ENCODE measurements around the gene SYK.
"Not testable (repeated sequence)": the region's sequence is repeated elsewhere in the genome, so short reads cannot be mapped to it uniquely, and the experiment has no call there.

Gene SYK

GRCh38 chr9:90883661-90884060, 82.0 kb downstream of the SYK start:
- H3K9me3 Mint-ChIP-seq, result peaks cover 4% of the 10 kb centered on the region
- ATAC-seq, result no peak
- peak overlapping the region; percentile 81 for H3K27ac Mint-ChIP-seq
- H3K4me1 Mint-ChIP-seq, result peaks cover 48% of the 10 kb centered on the region
- peaks cover 73% of the 10 kb centered on the region for H3K36me3 Mint-ChIP-seq
- H3K4me3 Mint-ChIP-seq, result no peak overlapping the region
- H3K27me3 Mint-ChIP-seq, result no peaks in the 10 kb centered on the region

- H3K27me3 Mint-ChIP-seq, result no peaks in the 10 kb centered on the region
- peaks cover 4% of the 10 kb centered on the region for H3K9me3 Mint-ChIP-seq
- no peak for ATAC-seq
- H3K36me3 Mint-ChIP-seq, result peaks cover 76% of the 10 kb centered on the region
- H3K4me1 Mint-ChIP-seq, result peaks cover 48% of the 10 kb centered on the region
- peak overlapping the region; percentile 81 for H3K27ac Mint-ChIP-seq
- no peak overlapping the region for H3K4me3 Mint-ChIP-seq
Observed at GRCh38 chr9:90884178-90884577, 82.6 kb downstream of the SYK start.

GRCh38 chr9:90886868-90887267, 85.2 kb downstream of the SYK start:
- peaks cover 21% of the 10 kb centered on the region for H3K4me1 Mint-ChIP-seq
- not testable (repeated sequence) for H3K9me3 Mint-ChIP-seq, ATAC-seq, H3K27me3 Mint-ChIP-seq, H3K4me3 Mint-ChIP-seq
- H3K27ac Mint-ChIP-seq, result peak overlapping the region; percentile 66
- H3K36me3 Mint-ChIP-seq, result peaks cover 71% of the 10 kb centered on the region

- H3K36me3 Mint-ChIP-seq, result peaks cover 67% of the 10 kb centered on the region
- no peak for ATAC-seq
Observed at GRCh38 chr9:90888941-90889340, 87.3 kb downstream of the SYK start.

GRCh38 chr9:90890146-90890810, 88.7 kb downstream of the SYK start:
- H3K27ac Mint-ChIP-seq, result peak overlapping the region; percentile 11
- no peak for ATAC-seq
- H3K27me3 Mint-ChIP-seq, result no peaks in the 10 kb centered on the region
- H3K4me1 Mint-ChIP-seq, result peaks cover 13% of the 10 kb centered on the region
- peaks cover 66% of the 10 kb centered on the region for H3K36me3 Mint-ChIP-seq
- H3K4me3 Mint-ChIP-seq, result no peak overlapping the region
- no peaks in the 10 kb centered on the region for H3K9me3 Mint-ChIP-seq

More at GRCh38 chr9:90888941-90889340, 87.3 kb downstream of the SYK start:
- peaks cover 18% of the 10 kb centered on the region for H3K4me1 Mint-ChIP-seq
- H3K27me3 Mint-ChIP-seq, result no peaks in the 10 kb centered on the region
- H3K9me3 Mint-ChIP-seq, result no peaks in the 10 kb centered on the region
- H3K27ac Mint-ChIP-seq, result no peak overlapping the region
- no peak overlapping the region for H3K4me3 Mint-ChIP-seq

- peak overlapping the region; percentile 66 for H3K27ac Mint-ChIP-seq
- peaks cover 68% of the 10 kb centered on the region for H3K36me3 Mint-ChIP-seq
- no peaks in the 10 kb centered on the region for H3K9me3 Mint-ChIP-seq
- peaks cover 1% of the 10 kb centered on the region for H3K4me1 Mint-ChIP-seq
- H3K4me3 Mint-ChIP-seq, result no peak overlapping the region
- no peaks in the 10 kb centered on the region for H3K27me3 Mint-ChIP-seq
- no peak for ATAC-seq
Observed at GRCh38 chr9:90891308-90892040, 89.9 kb downstream of the SYK start.

- H3K9me3 Mint-ChIP-seq, result no peaks in the 10 kb centered on the region
- no peak overlapping the region for H3K4me3 Mint-ChIP-seq
- H3K4me1 Mint-ChIP-seq, result no peaks in the 10 kb centered on the region
- peaks cover 73% of the 10 kb centered on the region for H3K36me3 Mint-ChIP-seq
- H3K27me3 Mint-ChIP-seq, result no peaks in the 10 kb centered on the region
- ATAC-seq, result no peak
- H3K27ac Mint-ChIP-seq, result peak overlapping the region; percentile 66
Observed at GRCh38 chr9:90892918-90893317, 91.3 kb downstream of the SYK start.

- H3K9me3 Mint-ChIP-seq, result no peaks in the 10 kb centered on the region
- no peaks in the 10 kb centered on the region for H3K27me3 Mint-ChIP-seq
- H3K27ac Mint-ChIP-seq, result peak overlapping the region; percentile 66
- H3K4me1 Mint-ChIP-seq, result no peaks in the 10 kb centered on the region
- no peak for ATAC-seq
- H3K36me3 Mint-ChIP-seq, result peaks cover 74% of the 10 kb centered on the region
- no peak overlapping the region for H3K4me3 Mint-ChIP-seq
Observed at GRCh38 chr9:90893706-90894105, 92.1 kb downstream of the SYK start.

- Mint-ChIP-seq H3K36me3 (peaks cover 72% of the 10 kb centered on the region), H3K4me3 (no peak overlapping the region), H3K4me1 (peaks cover 6% of the 10 kb centered on the region), H3K27me3 (no peaks in the 10 kb centered on the region), H3K27ac (peak overlapping the region; percentile 37), H3K9me3 (no peaks in the 10 kb centered on the region)
- ATAC-seq, result no peak
Observed at GRCh38 chr9:90894986-90895687, 93.5 kb downstream of the SYK start.

GRCh38 chr9:90895786-90896185, 94.2 kb downstream of the SYK start:
- Mint-ChIP-seq H3K27me3 (no peaks in the 10 kb centered on the region), H3K4me3 (no peak overlapping the region), H3K4me1 (peaks cover 6% of the 10 kb centered on the region), H3K36me3 (peaks cover 72% of the 10 kb centered on the region), H3K27ac (peak overlapping the region; percentile 37), H3K9me3 (no peaks in the 10 kb centered on the region)
- no peak for ATAC-seq

GRCh38 chr9:90896231-90896630, 94.6 kb downstream of the SYK start:
- Mint-ChIP-seq H3K4me3 (no peak overlapping the region), H3K27ac (peak overlapping the region; percentile 37), H3K4me1 (peaks cover 6% of the 10 kb centered on the region), H3K36me3 (peaks cover 68% of the 10 kb centered on the region), H3K27me3 (no peaks in the 10 kb centered on the region), H3K9me3 (no peaks in the 10 kb centered on the region)
- no peak for ATAC-seq

GRCh38 chr9:90898228-90898627, 96.6 kb downstream of the SYK start:
- H3K36me3 Mint-ChIP-seq, result peaks cover 69% of the 10 kb centered on the region
- H3K27ac Mint-ChIP-seq, result no peak overlapping the region
- no peak overlapping the region for H3K4me3 Mint-ChIP-seq
- H3K4me1 Mint-ChIP-seq, result peaks cover 21% of the 10 kb centered on the region
- no peak for ATAC-seq
- H3K9me3 Mint-ChIP-seq, result no peaks in the 10 kb centered on the region
- no peaks in the 10 kb centered on the region for H3K27me3 Mint-ChIP-seq

GRCh38 chr9:90899287-90899686, 97.7 kb downstream of the SYK start:
- H3K27me3 Mint-ChIP-seq, result no peaks in the 10 kb centered on the region
- H3K4me3 Mint-ChIP-seq, result no peak overlapping the region
- peaks cover 68% of the 10 kb centered on the region for H3K36me3 Mint-ChIP-seq
- no peak overlapping the region for H3K27ac Mint-ChIP-seq
- H3K9me3 Mint-ChIP-seq, result no peaks in the 10 kb centered on the region
- ATAC-seq, result no peak
- peaks cover 26% of the 10 kb centered on the region for H3K4me1 Mint-ChIP-seq

GRCh38 chr9:90900130-90900529, 98.5 kb downstream of the SYK start:
- Mint-ChIP-seq H3K27ac (peak overlapping the region; percentile 44), H3K4me1 (peaks cover 32% of the 10 kb centered on the region), H3K4me3 (no peak overlapping the region), H3K27me3 (no peaks in the 10 kb centered on the region), H3K36me3 (peaks cover 63% of the 10 kb centered on the region), H3K9me3 (no peaks in the 10 kb centered on the region)
- no peak for ATAC-seq

- peaks cover 49% of the 10 kb centered on the region for H3K36me3 Mint-ChIP-seq
Observed at GRCh38 chr9:90901933-90902332, 100.3 kb downstream of the SYK start.

More at GRCh38 chr9:90901933-90902332, 100.3 kb downstream of the SYK start:
- H3K27ac Mint-ChIP-seq, result no peak overlapping the region
- H3K4me3 Mint-ChIP-seq, result no peak overlapping the region
- H3K9me3 Mint-ChIP-seq, result no peaks in the 10 kb centered on the region
- ATAC-seq, result no peak
- no peaks in the 10 kb centered on the region for H3K27me3 Mint-ChIP-seq
- peaks cover 34% of the 10 kb centered on the region for H3K4me1 Mint-ChIP-seq
